GM21526 (cell line): ENCODE results near the gene SNRNP27.
"Not testable (repeated sequence)": the region's sequence is repeated elsewhere in the genome, so short reads cannot be mapped to it uniquely, and the experiment has no call there.

Experiments used
- ATAC-seq: cut with Tn5 transposase; IDR thresholded peaks from one replicate; pipeline ENCODE4 v1.9.1; 2021; ENCODE audit warnings: moderate library complexity; ENCODE audit not compliant: unreplicated experiment, low FRiP score

The SNRNP27 gene

GRCh38 chr2:69945441-69945840, 51.7 kb downstream of the SNRNP27 start:
- ATAC-seq, result no peak

- no peak for ATAC-seq
Observed at GRCh38 chr2:69945941-69946340, 52.2 kb downstream of the SNRNP27 start.

GRCh38 chr2:69946351-69947324, 52.9 kb downstream of the SNRNP27 start:
- peak; percentile 69 for ATAC-seq

- no peak for ATAC-seq
Observed at GRCh38 chr2:69947325-69947931, 53.7 kb downstream of the SNRNP27 start.

GRCh38 chr2:69948032-69948962, 54.5 kb downstream of the SNRNP27 start:
- ATAC-seq, result no peak

- ATAC-seq, result no peak
Observed at GRCh38 chr2:69948963-69949645, 55.3 kb downstream of the SNRNP27 start.

- ATAC-seq, result no peak
Observed at GRCh38 chr2:69950241-69950640, 56.5 kb downstream of the SNRNP27 start.

DNA sequence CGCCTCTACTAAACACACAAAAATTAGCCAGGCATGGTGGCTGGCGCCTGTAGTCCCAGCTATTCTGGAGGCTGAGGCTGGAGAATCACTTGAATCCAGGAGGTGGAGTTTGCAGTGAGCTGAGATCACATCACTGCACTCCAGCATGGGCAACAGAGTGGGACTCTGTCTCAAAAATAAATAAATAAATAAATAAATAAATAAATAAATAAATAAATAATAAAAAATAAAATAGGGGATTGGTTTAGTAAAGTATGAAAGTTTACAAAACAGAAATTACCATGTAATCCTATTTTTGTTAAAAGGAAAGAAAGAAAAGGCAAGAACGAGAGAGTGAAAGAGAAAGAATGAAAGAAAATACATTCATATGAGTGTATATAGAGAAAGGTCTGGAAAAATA, 56.9 kb downstream of the SNRNP27 start:
- ATAC-seq, result not testable (repeated sequence)

- no peak for ATAC-seq
Observed at GRCh38 chr2:69952336-69953115, 58.8 kb downstream of the SNRNP27 start.

GRCh38 chr2:69954084-69954483, 60.3 kb downstream of the SNRNP27 start:
- no peak for ATAC-seq
